ENCODE results near the gene RIC8B. TPM values are rescaled to one million over a fixed set of nuclear protein-coding genes. Genes with fewer than 3 reads are reported as not detected.
A peak's percentile ranks its signal among the peaks of the same experiment; 100 is the strongest.

The RIC8B gene
- total and polyA plus RNA-seq, 7 experiments from 2014 or later = 8.0 to 21.1 (median 13.4) TPM

GRCh38 chr12:106736051-106736957, 38.2 kb upstream of the RIC8B start:
- H3K4me3 ChIP-seq (ENCODE audit: low read length) = no peak overlapping the region
- intact Hi-C loops (cut with micrococcal nuclease) = loop anchor here (1.0 to 5.0 kb wide), 5 partner anchors 36 to 350 kb away; partner anchors contain the start of gene RIC8B (in 1 of the 2)
- H3K27me3 ChIP-seq (ENCODE audit: control insufficient read depth in 2 of 2, insufficient read depth in 2 of 2, low read length in 2 of 2) = no peaks in the 10 kb centered on the region
- H3K27ac ChIP-seq (ENCODE audit: low read depth, low read length) = no peak overlapping the region
- POLR2A ChIA-PET = interaction anchor here (0.9 to 1.3 kb wide), 3 partner anchors 10 to 143 kb away, joined by 3 to 4 read pairs (median 3); no protein-coding TSS in a partner anchor
- H3K27me3 Mint-ChIP-seq = peaks cover 0 to 18% (median 0%) of the 10 kb centered on the region in 5 donors
- H3K36me3 ChIP-seq (ENCODE audit: control insufficient read depth in 2 of 3, insufficient read depth in 3 of 3, low read length in 3 of 3) = no peaks in the 10 kb centered on the region
- peak overlapping the region in 1 of 9 donors; percentile 4 for H3K27ac Mint-ChIP-seq
- DNase-seq (peak in 7 of 9 donors; percentile 18 to 41 (median 32)), ATAC-seq (peak; percentile 67)
- no peak overlapping the region for H3K4me3 Mint-ChIP-seq
- H3K4me1 Mint-ChIP-seq = peaks cover 0 to 8% (median 5%) of the 10 kb centered on the region in 7 donors
- no peaks in the 10 kb centered on the region for H3K36me3 Mint-ChIP-seq
- H3K9me3 ChIP-seq (ENCODE audit: control insufficient read depth in 2 of 3, low read length in 3 of 3) = no peaks in the 10 kb centered on the region
- CTCF ChIA-PET = interaction anchor here (0.7 to 2.4 kb wide), 7 partner anchors 12 to 199 kb away, joined by 3 to 11 read pairs (median 4); no protein-coding TSS in a partner anchor
- no peaks in the 10 kb centered on the region for H3K4me1 ChIP-seq (ENCODE audit: control insufficient read depth in 2 of 2, insufficient read depth in 2 of 2, low read length in 2 of 2)
- H3K9me3 Mint-ChIP-seq = no peaks in the 10 kb centered on the region

- Histone ChIP-seq H3K36me3 (ENCODE audit: control insufficient read depth in 2 of 3, insufficient read depth in 3 of 3, low read length in 3 of 3) (no peaks in the 10 kb centered on the region), H3K27me3 (ENCODE audit: control insufficient read depth in 2 of 2, insufficient read depth in 2 of 2, low read length in 2 of 2) (no peaks in the 10 kb centered on the region), H3K9me3 (ENCODE audit: control insufficient read depth in 2 of 3, low read length in 3 of 3) (no peaks in the 10 kb centered on the region), H3K4me1 (ENCODE audit: control insufficient read depth in 2 of 2, insufficient read depth in 2 of 2, low read length in 2 of 2) (no peaks in the 10 kb centered on the region), H3K4me3 (ENCODE audit: low read length) (no peak overlapping the region), H3K27ac (ENCODE audit: low read depth, low read length) (no peak overlapping the region)
- H3K4me3 Mint-ChIP-seq = no peak overlapping the region
- H3K36me3 Mint-ChIP-seq = no peaks in the 10 kb centered on the region
- H3K4me1 Mint-ChIP-seq = peaks cover 0 to 8% (median 5%) of the 10 kb centered on the region in 7 donors
- no peaks in the 10 kb centered on the region for H3K9me3 Mint-ChIP-seq
- no peak overlapping the region for H3K27ac Mint-ChIP-seq
- POLR2A ChIA-PET = no interaction called here
- ATAC-seq = no peak
- peaks cover 0 to 38% (median 1%) of the 10 kb centered on the region in 5 donors for H3K27me3 Mint-ChIP-seq
- intact Hi-C loops (cut with micrococcal nuclease) = loop anchor here in 1 of 2 donors (5.0 kb wide), 1 partner anchor 33 kb away; the partner anchor contains the start of gene RIC8B
- CTCF ChIA-PET = interaction anchor here (0.6 to 0.9 kb wide), 2 partner anchors 21 to 102 kb away, joined by 3 to 4 read pairs; no protein-coding TSS in a partner anchor
- DNase-seq = no peak
Measured at GRCh38 chr12:106739318-106739717, 35.2 kb upstream of the RIC8B start.

DNA sequence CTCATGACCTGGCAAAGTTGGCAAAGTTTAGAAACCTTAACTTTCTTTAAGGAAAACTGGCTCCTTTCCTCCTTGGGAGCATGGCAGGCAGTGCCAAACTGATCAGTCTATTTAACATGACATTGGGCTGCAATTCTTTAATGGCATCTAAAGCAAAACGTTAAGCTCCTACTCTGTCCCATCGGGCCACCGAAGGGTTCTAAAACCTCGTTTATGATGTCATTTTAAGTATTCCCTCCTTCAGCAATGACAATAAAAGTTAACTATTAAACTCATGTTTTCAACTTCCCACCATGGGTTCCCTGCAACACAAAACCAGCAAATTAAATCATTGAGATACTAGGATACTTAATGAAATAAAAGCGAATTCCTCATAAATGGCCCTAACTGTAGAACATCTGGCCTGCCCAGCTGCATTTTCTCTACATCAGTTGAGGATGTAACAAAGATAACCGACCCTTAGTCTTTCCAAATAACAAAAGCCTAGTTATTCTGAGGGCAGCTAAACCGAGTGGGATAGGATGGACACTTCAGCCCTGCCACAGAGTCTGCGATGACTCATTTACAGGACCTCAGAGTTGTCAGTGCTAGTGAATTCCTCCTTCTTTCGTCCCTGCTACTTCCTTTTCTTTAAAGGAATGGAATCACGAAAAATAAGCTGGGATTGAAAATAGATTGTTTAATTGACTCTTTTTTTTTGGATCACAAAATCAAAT, 34.5 kb upstream of the RIC8B start:
- H3K4me3 ChIP-seq (ENCODE audit: low read length) = no peak overlapping the region
- no peak overlapping the region for H3K27ac ChIP-seq (ENCODE audit: low read depth, low read length)
- H3K4me1 ChIP-seq (ENCODE audit: control insufficient read depth in 2 of 2, insufficient read depth in 2 of 2, low read length in 2 of 2) = no peaks in the 10 kb centered on the region
- intact Hi-C loops (cut with micrococcal nuclease) = loop anchor here in 1 of 2 donors (5.0 kb wide), 1 partner anchor 32 kb away; the partner anchor contains the start of gene RIC8B
- Mint-ChIP-seq H3K4me3 (no peak overlapping the region), H3K27me3 (peaks cover 0 to 45% (median 5%) of the 10 kb centered on the region in 5 donors), H3K9me3 (no peaks in the 10 kb centered on the region), H3K36me3 (no peaks in the 10 kb centered on the region), H3K4me1 (peaks cover 0 to 8% (median 5%) of the 10 kb centered on the region in 7 donors), H3K27ac (peak overlapping the region in 2 of 9 donors; percentile 23 to 32)
- no peaks in the 10 kb centered on the region for H3K27me3 ChIP-seq (ENCODE audit: control insufficient read depth in 2 of 2, insufficient read depth in 2 of 2, low read length in 2 of 2)
- no peaks in the 10 kb centered on the region for H3K36me3 ChIP-seq (ENCODE audit: control insufficient read depth in 2 of 3, insufficient read depth in 3 of 3, low read length in 3 of 3)
- ATAC-seq (no peak), DNase-seq (no peak)
- POLR2A ChIA-PET = interaction anchor here (0.5 to 0.7 kb wide), 2 partner anchors 14 to 377 kb away, joined by 3 to 4 read pairs; no protein-coding TSS in a partner anchor
- CTCF ChIA-PET = interaction anchor here (0.6 to 1.5 kb wide), 4 partner anchors 20 to 102 kb away, joined by 3 to 4 read pairs (median 4); no protein-coding TSS in a partner anchor
- no peaks in the 10 kb centered on the region for H3K9me3 ChIP-seq (ENCODE audit: control insufficient read depth in 2 of 3, low read length in 3 of 3)

DNA sequence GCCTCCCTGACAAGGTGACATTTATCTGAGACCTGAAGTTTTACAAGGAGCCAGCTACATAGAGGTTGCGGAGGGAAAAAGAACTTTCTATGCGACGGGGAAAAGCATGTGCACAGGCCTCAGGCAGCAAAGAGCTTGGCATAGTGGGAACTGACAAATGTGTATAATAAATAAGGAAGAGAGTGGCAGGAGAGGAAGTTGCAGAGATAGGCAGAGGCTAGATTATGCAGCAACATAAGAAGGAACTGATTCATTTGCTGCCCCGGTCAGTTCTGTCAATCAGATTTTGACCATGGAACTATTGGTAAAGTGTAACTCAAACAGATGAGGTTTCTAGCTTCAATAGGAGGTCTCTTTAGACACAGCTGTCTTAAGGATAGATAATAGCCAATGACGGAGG, 33.7 kb upstream of the RIC8B start:
- no peak for DNase-seq
- no peaks in the 10 kb centered on the region for H3K9me3 ChIP-seq (ENCODE audit: control insufficient read depth in 2 of 3, low read length in 3 of 3)
- CTCF ChIA-PET = interaction anchor here (1.5 kb wide), 1 partner anchor 101 kb away, joined by 4 read pairs; no protein-coding TSS in a partner anchor
- peaks cover 0 to 8% (median 5%) of the 10 kb centered on the region in 7 donors for H3K4me1 Mint-ChIP-seq
- no peak overlapping the region for H3K4me3 ChIP-seq (ENCODE audit: low read length)
- H3K36me3 ChIP-seq (ENCODE audit: control insufficient read depth in 2 of 3, insufficient read depth in 3 of 3, low read length in 3 of 3) = no peaks in the 10 kb centered on the region
- H3K27me3 Mint-ChIP-seq = peaks cover 0 to 46% (median 5%) of the 10 kb centered on the region in 5 donors
- no peaks in the 10 kb centered on the region for H3K36me3 Mint-ChIP-seq
- H3K27ac ChIP-seq (ENCODE audit: low read depth, low read length) = no peak overlapping the region
- POLR2A ChIA-PET = interaction anchor here (0.7 kb wide), 1 partner anchor 13 kb away, joined by 3 read pairs; no protein-coding TSS in a partner anchor
- peak overlapping the region in 1 of 9 donors; percentile 7 for H3K27ac Mint-ChIP-seq
- H3K4me3 Mint-ChIP-seq = no peak overlapping the region
- peak; percentile 36 for ATAC-seq
- no peaks in the 10 kb centered on the region for H3K9me3 Mint-ChIP-seq
- intact Hi-C loops (cut with micrococcal nuclease) = no loop called here
- H3K4me1 ChIP-seq (ENCODE audit: control insufficient read depth in 2 of 2, insufficient read depth in 2 of 2, low read length in 2 of 2) = no peaks in the 10 kb centered on the region
- no peaks in the 10 kb centered on the region for H3K27me3 ChIP-seq (ENCODE audit: control insufficient read depth in 2 of 2, insufficient read depth in 2 of 2, low read length in 2 of 2)

DNA sequence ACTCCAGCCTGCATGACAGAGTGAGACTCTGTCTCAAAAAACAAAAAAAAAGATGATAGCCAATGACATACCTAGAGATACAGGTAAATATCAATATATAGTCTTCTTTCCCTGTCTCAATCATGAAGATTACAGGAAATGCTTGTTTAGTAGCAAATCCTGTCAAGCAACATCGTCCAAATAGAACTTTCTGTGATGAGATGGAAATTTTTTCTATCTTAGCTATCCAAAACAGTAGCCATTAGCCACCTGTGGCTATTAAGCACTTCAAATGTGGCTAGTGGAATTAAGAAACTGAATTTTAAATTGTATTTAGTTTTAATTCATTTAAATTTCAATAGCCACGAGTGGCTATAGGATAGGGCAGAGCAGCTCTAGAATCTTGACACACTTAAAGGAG, 33.2 kb upstream of the RIC8B start:
- Mint-ChIP-seq H3K27ac (no peak overlapping the region), H3K4me1 (peaks cover 0 to 7% (median 5%) of the 10 kb centered on the region in 7 donors), H3K27me3 (peaks cover 0 to 46% (median 5%) of the 10 kb centered on the region in 5 donors), H3K36me3 (no peaks in the 10 kb centered on the region), H3K9me3 (no peaks in the 10 kb centered on the region), H3K4me3 (no peak overlapping the region)
- intact Hi-C loops (cut with micrococcal nuclease) = no loop called here
- DNase-seq (no peak), ATAC-seq (no peak)
- CTCF ChIA-PET = interaction anchor here (1.5 kb wide), 1 partner anchor 101 kb away, joined by 4 read pairs; no protein-coding TSS in a partner anchor
- POLR2A ChIA-PET = no interaction called here
- Histone ChIP-seq H3K36me3 (ENCODE audit: control insufficient read depth in 2 of 3, insufficient read depth in 3 of 3, low read length in 3 of 3) (no peaks in the 10 kb centered on the region), H3K27me3 (ENCODE audit: control insufficient read depth in 2 of 2, insufficient read depth in 2 of 2, low read length in 2 of 2) (no peaks in the 10 kb centered on the region), H3K9me3 (ENCODE audit: control insufficient read depth in 2 of 3, low read length in 3 of 3) (no peaks in the 10 kb centered on the region), H3K4me3 (ENCODE audit: low read length) (no peak overlapping the region), H3K27ac (ENCODE audit: low read depth, low read length) (no peak overlapping the region), H3K4me1 (ENCODE audit: control insufficient read depth in 2 of 2, insufficient read depth in 2 of 2, low read length in 2 of 2) (peaks cover 0 to under 1% of the 10 kb centered on the region in 2 donors)

DNA sequence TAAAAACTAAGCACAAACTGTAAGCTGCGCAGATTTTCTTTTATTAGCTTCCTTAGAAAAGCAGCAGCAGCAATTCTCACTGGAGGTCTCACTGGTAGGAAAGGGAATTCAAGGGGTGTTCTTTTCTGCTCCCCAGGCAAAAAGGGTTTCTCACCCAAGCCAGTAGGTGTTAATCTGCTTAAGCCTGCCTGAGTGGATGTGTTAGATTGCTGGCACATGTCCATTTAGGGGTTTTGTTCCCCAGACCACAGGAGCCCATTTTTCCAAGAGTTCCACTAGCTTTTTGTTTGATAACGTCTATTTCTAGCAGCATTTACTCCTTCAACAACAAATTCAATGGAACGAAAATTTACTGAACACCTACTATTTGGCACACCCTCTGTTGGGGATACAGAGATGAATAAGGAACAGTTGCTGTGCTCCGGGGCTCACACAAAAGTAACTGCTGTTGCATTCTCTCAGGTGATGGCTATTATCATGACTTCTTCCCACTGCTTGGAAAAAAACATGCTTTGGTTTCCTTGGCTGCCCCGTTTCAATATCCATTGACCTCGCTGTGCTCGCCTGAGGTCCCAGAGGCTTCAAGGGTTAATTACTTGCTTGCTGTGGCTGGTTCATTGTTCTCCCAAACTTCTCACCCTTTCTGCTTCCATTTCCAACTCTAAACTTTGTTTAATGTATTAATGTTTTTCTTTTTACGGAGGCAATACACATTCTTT, 31.1 kb upstream of the RIC8B start:
- Histone ChIP-seq H3K9me3 (ENCODE audit: control insufficient read depth in 2 of 3, low read length in 3 of 3) (no peaks in the 10 kb centered on the region), H3K4me3 (ENCODE audit: low read length) (no peak overlapping the region), H3K36me3 (ENCODE audit: control insufficient read depth in 2 of 3, insufficient read depth in 3 of 3, low read length in 3 of 3) (no peaks in the 10 kb centered on the region), H3K27me3 (ENCODE audit: control insufficient read depth in 2 of 2, insufficient read depth in 2 of 2, low read length in 2 of 2) (no peaks in the 10 kb centered on the region), H3K27ac (ENCODE audit: low read depth, low read length) (no peak overlapping the region), H3K4me1 (ENCODE audit: control insufficient read depth in 2 of 2, insufficient read depth in 2 of 2, low read length in 2 of 2) (peaks cover 12 to 20% of the 10 kb centered on the region in 2 donors)
- Mint-ChIP-seq H3K36me3 (peaks cover 0 to 4% (median 0%) of the 10 kb centered on the region in 5 donors), H3K9me3 (no peaks in the 10 kb centered on the region), H3K27ac (no peak overlapping the region), H3K27me3 (peaks cover 0 to 44% (median 5%) of the 10 kb centered on the region in 5 donors), H3K4me1 (peaks cover 15 to 20% (median 18%) of the 10 kb centered on the region in 7 donors), H3K4me3 (no peak overlapping the region)
- ChIA-PET CTCF (no interaction called here), POLR2A (no interaction called here)
- ATAC-seq (no peak), DNase-seq (no peak)
- intact Hi-C loops (cut with micrococcal nuclease) = no loop called here

All from naive thymus-derived CD4-positive, alpha-beta T cell (primary cell).